ENCODE data around the gene ZFP64.

ZFP64 gene

DNA sequence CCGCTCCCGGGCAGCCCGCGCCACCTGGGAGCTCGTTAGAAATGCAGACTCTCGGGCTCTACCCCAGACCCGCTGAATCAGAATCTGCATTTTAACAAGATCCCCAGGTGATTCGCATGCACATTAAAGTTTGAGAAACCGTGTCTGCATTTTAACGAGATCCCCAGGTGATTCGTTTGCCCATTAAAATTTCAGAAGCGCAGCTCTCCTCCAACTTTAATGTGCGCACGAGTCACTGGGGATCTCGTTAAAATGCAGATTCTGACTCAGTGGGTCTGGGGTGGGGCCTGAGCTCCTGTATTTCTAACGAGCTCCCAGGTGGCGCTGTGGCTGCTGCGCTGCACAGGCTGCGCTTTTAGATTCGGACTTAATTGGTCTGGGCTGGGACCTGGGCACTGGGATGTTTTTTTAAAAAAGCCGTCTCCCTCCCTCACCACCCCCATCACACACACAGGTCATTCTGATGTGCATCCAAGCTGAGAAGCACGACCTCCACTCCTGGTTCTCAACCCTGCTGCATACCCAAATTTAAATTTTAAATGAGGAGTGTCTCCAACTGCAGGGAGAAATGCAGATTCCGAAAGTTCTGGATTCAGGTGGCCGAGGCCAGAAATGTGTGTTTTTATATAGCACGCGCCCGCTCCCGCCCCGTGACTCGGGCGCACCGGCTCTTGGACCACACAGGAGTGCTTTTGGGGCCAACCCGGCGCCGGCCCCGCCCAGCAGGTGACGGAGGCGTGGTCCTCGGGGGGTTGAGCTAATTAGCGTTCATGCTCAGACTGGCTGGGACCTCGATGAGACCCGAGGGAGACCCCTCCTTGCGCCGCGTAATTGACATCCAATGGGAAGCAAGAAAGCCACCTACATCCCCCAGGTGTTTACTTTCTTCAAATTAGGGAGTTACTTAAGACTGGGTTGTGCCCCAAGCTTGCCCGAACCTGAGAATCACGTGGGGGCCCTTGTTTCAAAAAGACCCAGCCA lies 85.8 kb downstream of the ZFP64 start (continued):
- TF ChIP-seq SCRT2 (tag by site-specific recombination; IDR thresholded peaks at IDR 0.05) (no peak), SP3 (tag by site-specific recombination; IDR thresholded peaks at IDR 0.05) (peak; percentile 84), ZNF324 (tag by site-specific recombination; IDR thresholded peaks at IDR 0.05) (0 out of 2 replicates have a peak, but pooled peaks have one; percentile 5), ZFP3 (tag by site-specific recombination; IDR thresholded peaks at IDR 0.05; ENCODE audit: low read depth) (no peak), SP2 (tag by site-specific recombination; IDR thresholded peaks at IDR 0.05) (peak; percentile 85), ZNF404 (tag by site-specific recombination; IDR thresholded peaks at IDR 0.05) (no peak), ZNF837 (tag by site-specific recombination; IDR thresholded peaks at IDR 0.05) (no peak), ZNF202 (tag by site-specific recombination; IDR thresholded peaks at IDR 0.05; ENCODE audit: borderline replicate concordance) (no peak), MZF1 (tag by site-specific recombination; IDR thresholded peaks at IDR 0.05; ENCODE audit: borderline replicate concordance) (peak; percentile 46; the same call in 1 of the 2 replicates), ZNF19 (tag by site-specific recombination; IDR thresholded peaks at IDR 0.05; ENCODE audit: low read depth) (no peak), ZNF138 (tag by site-specific recombination; IDR thresholded peaks at IDR 0.05; ENCODE audit: borderline replicate concordance) (no peak), ZNF354C (tag by site-specific recombination; IDR thresholded peaks at IDR 0.05; ENCODE audit: borderline replicate concordance, low read depth) (no peak), SP7 (tag by site-specific recombination; IDR thresholded peaks at IDR 0.05) (peak; percentile 75; the same call in 1 of the 2 replicates), ZSCAN30 (tag by site-specific recombination; IDR thresholded peaks at IDR 0.05) (no peak; the same call in 1 of the 2 replicates), ZNF701 (tag by site-specific recombination; IDR thresholded peaks at IDR 0.05) (no peak), ZNF114 (tag by site-specific recombination; IDR thresholded peaks at IDR 0.05) (no peak), TSHZ1 (tag by site-specific recombination; IDR thresholded peaks at IDR 0.05; ENCODE audit: borderline replicate concordance) (no peak), ZNF302 (tag by site-specific recombination; IDR thresholded peaks at IDR 0.05; ENCODE audit: low read depth) (no peak), ZFP37 (tag by site-specific recombination; IDR thresholded peaks at IDR 0.05) (no peak), ZNF48 (tag by site-specific recombination; IDR thresholded peaks at IDR 0.05) (no peak), ZNF664 (tag by site-specific recombination; IDR thresholded peaks at IDR 0.05) (no peak), ZNF37A (tag by site-specific recombination; IDR thresholded peaks at IDR 0.05) (no peak), ZNF426 (tag by site-specific recombination; IDR thresholded peaks at IDR 0.05) (no peak)
- TF ChIP-seq, protein P1, sequence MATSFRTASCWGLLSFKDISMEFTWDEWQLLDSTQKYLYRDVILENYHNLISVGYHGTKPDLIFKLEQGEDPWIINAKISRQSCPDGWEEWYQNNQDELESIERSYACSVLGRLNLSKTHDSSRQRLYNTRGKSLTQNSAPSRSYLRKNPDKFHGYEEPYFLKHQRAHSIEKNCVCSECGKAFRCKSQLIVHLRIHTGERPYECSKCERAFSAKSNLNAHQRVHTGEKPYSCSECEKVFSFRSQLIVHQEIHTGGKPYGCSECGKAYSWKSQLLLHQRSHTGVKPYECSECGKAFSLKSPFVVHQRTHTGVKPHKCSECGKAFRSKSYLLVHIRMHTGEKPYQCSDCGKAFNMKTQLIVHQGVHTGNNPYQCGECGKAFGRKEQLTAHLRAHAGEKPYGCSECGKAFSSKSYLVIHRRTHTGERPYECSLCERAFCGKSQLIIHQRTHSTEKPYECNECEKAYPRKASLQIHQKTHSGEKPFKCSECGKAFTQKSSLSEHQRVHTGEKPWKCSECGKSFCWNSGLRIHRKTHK (tag by site-specific recombination; IDR thresholded peaks at IDR 0.05) = no peak
- TF ChIP-seq, protein P2, sequence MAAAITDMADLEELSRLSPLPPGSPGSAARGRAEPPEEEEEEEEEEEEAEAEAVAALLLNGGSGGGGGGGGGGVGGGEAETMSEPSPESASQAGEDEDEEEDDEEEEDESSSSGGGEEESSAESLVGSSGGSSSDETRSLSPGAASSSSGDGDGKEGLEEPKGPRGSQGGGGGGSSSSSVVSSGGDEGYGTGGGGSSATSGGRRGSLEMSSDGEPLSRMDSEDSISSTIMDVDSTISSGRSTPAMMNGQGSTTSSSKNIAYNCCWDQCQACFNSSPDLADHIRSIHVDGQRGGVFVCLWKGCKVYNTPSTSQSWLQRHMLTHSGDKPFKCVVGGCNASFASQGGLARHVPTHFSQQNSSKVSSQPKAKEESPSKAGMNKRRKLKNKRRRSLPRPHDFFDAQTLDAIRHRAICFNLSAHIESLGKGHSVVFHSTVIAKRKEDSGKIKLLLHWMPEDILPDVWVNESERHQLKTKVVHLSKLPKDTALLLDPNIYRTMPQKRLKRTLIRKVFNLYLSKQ (tag by site-specific recombination; IDR thresholded peaks at IDR 0.05; ENCODE audit: borderline replicate concordance) = no peak
- TF ChIP-seq, protein P3, sequence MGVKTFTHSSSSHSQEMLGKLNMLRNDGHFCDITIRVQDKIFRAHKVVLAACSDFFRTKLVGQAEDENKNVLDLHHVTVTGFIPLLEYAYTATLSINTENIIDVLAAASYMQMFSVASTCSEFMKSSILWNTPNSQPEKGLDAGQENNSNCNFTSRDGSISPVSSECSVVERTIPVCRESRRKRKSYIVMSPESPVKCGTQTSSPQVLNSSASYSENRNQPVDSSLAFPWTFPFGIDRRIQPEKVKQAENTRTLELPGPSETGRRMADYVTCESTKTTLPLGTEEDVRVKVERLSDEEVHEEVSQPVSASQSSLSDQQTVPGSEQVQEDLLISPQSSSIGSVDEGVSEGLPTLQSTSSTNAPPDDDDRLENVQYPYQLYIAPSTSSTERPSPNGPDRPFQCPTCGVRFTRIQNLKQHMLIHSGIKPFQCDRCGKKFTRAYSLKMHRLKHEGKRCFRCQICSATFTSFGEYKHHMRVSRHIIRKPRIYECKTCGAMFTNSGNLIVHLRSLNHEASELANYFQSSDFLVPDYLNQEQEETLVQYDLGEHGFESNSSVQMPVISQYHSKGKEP (tag by site-specific recombination; IDR thresholded peaks at IDR 0.05) = 0 out of 2 replicates have a peak, but pooled peaks have one; percentile 2
- TF ChIP-seq, protein P4, sequence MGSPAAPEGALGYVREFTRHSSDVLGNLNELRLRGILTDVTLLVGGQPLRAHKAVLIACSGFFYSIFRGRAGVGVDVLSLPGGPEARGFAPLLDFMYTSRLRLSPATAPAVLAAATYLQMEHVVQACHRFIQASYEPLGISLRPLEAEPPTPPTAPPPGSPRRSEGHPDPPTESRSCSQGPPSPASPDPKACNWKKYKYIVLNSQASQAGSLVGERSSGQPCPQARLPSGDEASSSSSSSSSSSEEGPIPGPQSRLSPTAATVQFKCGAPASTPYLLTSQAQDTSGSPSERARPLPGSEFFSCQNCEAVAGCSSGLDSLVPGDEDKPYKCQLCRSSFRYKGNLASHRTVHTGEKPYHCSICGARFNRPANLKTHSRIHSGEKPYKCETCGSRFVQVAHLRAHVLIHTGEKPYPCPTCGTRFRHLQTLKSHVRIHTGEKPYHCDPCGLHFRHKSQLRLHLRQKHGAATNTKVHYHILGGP (tag by site-specific recombination; IDR thresholded peaks at IDR 0.05) = 0 out of 2 replicates have a peak, but pooled peaks have one; percentile 31
- TF ChIP-seq, protein P5, sequence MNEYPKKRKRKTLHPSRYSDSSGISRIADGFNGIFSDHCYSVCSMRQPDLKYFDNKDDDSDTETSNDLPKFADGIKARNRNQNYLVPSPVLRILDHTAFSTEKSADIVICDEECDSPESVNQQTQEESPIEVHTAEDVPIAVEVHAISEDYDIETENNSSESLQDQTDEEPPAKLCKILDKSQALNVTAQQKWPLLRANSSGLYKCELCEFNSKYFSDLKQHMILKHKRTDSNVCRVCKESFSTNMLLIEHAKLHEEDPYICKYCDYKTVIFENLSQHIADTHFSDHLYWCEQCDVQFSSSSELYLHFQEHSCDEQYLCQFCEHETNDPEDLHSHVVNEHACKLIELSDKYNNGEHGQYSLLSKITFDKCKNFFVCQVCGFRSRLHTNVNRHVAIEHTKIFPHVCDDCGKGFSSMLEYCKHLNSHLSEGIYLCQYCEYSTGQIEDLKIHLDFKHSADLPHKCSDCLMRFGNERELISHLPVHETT (tag by site-specific recombination; IDR thresholded peaks at IDR 0.05) = no peak

Measured in HEK293 (cell line).